GM21717 (cell line): Measurements from ENCODE around the gene ABHD2.

Source experiments
- ATAC-seq: cut with Tn5 transposase; IDR thresholded peaks from one replicate; pipeline ENCODE4 v1.9.1; 2021; ENCODE audit warnings: mild to moderate bottlenecking, moderate library complexity; ENCODE audit not compliant: unreplicated experiment

The ABHD2 gene

GRCh38 chr15:89161666-89162065, 73.4 kb downstream of the ABHD2 start:
- ATAC-seq: no peak

- ATAC-seq: no peak
These were observed 75.2 kb downstream of the ABHD2 start for GRCh38 chr15:89163271-89164055.

- ATAC-seq: no peak
These were observed 76.5 kb downstream of the ABHD2 start for GRCh38 chr15:89164712-89165211.

GRCh38 chr15:89165677-89166076, 77.4 kb downstream of the ABHD2 start:
- ATAC-seq: no peak

- ATAC-seq: peak; percentile 74
These were observed 79.3 kb downstream of the ABHD2 start for GRCh38 chr15:89167267-89168176.

GRCh38 chr15:89168316-89168833, 80.1 kb downstream of the ABHD2 start:
- no peak for ATAC-seq

- no peak for ATAC-seq
These were observed 82.1 kb downstream of the ABHD2 start for GRCh38 chr15:89170364-89170763.

GRCh38 chr15:89171136-89172072, 83.1 kb downstream of the ABHD2 start:
- ATAC-seq: no peak

GRCh38 chr15:89172921-89173320, 84.7 kb downstream of the ABHD2 start:
- ATAC-seq: no peak

- ATAC-seq: no peak
These were observed 86.2 kb downstream of the ABHD2 start for GRCh38 chr15:89174476-89174875.

GRCh38 chr15:89175617-89176191, 87.4 kb downstream of the ABHD2 start:
- ATAC-seq: no peak

GRCh38 chr15:89177116-89177515, 88.9 kb downstream of the ABHD2 start:
- ATAC-seq: no peak

GRCh38 chr15:89177633-89178306, 89.5 kb downstream of the ABHD2 start:
- no peak for ATAC-seq

- ATAC-seq: no peak
These were observed 90.2 kb downstream of the ABHD2 start for GRCh38 chr15:89178307-89178977.

GRCh38 chr15:89179966-89180875, 92.0 kb downstream of the ABHD2 start:
- no peak for ATAC-seq

- ATAC-seq: no peak
These were observed 96.1 kb downstream of the ABHD2 start for GRCh38 chr15:89184357-89184756.

GRCh38 chr15:89184886-89185526, 96.8 kb downstream of the ABHD2 start:
- no peak for ATAC-seq
